Measurements from ENCODE around the gene LY6G6D.

DNA sequence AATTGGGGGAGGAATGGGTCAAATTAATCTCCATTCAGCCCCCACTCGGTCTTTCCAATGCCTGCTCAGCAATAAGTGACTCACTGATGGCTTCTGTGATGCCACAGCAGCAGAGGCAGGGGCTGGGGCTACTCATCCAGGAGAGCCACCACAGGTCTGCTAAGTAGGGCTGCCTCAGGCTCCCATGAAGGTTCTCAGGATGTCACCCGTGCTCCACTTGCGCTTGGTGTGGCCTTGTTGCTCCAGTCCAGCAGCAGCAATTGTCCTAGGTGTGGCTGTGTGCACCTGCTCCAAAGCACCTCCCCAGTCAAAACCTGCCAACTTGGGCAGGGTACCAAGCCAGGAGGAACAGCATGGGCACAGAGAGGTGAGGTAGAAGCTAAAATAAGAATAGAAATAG is 7.0 kb downstream of the LY6G6D start:
- TF ChIP-seq, protein P1, sequence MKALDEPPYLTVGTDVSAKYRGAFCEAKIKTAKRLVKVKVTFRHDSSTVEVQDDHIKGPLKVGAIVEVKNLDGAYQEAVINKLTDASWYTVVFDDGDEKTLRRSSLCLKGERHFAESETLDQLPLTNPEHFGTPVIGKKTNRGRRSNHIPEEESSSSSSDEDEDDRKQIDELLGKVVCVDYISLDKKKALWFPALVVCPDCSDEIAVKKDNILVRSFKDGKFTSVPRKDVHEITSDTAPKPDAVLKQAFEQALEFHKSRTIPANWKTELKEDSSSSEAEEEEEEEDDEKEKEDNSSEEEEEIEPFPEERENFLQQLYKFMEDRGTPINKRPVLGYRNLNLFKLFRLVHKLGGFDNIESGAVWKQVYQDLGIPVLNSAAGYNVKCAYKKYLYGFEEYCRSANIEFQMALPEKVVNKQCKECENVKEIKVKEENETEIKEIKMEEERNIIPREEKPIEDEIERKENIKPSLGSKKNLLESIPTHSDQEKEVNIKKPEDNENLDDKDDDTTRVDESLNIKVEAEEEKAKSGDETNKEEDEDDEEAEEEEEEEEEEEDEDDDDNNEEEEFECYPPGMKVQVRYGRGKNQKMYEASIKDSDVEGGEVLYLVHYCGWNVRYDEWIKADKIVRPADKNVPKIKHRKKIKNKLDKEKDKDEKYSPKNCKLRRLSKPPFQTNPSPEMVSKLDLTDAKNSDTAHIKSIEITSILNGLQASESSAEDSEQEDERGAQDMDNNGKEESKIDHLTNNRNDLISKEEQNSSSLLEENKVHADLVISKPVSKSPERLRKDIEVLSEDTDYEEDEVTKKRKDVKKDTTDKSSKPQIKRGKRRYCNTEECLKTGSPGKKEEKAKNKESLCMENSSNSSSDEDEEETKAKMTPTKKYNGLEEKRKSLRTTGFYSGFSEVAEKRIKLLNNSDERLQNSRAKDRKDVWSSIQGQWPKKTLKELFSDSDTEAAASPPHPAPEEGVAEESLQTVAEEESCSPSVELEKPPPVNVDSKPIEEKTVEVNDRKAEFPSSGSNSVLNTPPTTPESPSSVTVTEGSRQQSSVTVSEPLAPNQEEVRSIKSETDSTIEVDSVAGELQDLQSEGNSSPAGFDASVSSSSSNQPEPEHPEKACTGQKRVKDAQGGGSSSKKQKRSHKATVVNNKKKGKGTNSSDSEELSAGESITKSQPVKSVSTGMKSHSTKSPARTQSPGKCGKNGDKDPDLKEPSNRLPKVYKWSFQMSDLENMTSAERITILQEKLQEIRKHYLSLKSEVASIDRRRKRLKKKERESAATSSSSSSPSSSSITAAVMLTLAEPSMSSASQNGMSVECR (CRISPR knock-in tag; IDR thresholded peaks at IDR 0.05; ENCODE audit: borderline replicate concordance) = no peak
- TF ChIP-seq, protein P2, sequence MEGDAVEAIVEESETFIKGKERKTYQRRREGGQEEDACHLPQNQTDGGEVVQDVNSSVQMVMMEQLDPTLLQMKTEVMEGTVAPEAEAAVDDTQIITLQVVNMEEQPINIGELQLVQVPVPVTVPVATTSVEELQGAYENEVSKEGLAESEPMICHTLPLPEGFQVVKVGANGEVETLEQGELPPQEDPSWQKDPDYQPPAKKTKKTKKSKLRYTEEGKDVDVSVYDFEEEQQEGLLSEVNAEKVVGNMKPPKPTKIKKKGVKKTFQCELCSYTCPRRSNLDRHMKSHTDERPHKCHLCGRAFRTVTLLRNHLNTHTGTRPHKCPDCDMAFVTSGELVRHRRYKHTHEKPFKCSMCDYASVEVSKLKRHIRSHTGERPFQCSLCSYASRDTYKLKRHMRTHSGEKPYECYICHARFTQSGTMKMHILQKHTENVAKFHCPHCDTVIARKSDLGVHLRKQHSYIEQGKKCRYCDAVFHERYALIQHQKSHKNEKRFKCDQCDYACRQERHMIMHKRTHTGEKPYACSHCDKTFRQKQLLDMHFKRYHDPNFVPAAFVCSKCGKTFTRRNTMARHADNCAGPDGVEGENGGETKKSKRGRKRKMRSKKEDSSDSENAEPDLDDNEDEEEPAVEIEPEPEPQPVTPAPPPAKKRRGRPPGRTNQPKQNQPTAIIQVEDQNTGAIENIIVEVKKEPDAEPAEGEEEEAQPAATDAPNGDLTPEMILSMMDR (IDR thresholded peaks at IDR 0.05) = no peak
- TF ChIP-seq MYBL2 (CRISPR knock-in tag; IDR thresholded peaks at IDR 0.05) (no peak), ATF2 (CRISPR knock-in tag; IDR thresholded peaks at IDR 0.05; ENCODE audit: borderline replicate concordance, low read depth) (no peak)
- TF ChIP-seq, protein P3, sequence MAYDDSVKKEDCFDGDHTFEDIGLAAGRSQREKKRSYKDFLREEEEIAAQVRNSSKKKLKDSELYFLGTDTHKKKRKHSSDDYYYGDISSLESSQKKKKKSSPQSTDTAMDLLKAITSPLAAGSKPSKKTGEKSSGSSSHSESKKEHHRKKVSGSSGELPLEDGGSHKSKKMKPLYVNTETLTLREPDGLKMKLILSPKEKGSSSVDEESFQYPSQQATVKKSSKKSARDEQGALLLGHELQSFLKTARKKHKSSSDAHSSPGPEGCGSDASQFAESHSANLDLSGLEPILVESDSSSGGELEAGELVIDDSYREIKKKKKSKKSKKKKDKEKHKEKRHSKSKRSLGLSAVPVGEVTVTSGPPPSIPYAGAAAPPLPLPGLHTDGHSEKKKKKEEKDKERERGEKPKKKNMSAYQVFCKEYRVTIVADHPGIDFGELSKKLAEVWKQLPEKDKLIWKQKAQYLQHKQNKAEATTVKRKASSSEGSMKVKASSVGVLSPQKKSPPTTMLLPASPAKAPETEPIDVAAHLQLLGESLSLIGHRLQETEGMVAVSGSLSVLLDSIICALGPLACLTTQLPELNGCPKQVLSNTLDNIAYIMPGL (CRISPR knock-in tag; IDR thresholded peaks at IDR 0.05) = no peak

Measured in WTC11 (cell line).